T-helper 22 cell (primary cell): Measurements from ENCODE around the gene APOE.

Experiments used
- DNase-seq: peaks from one replicate; pipeline ENCODE4 v3.0.0-alpha.2; 2020; ENCODE audit warnings: low read depth

The APOE gene

DNA sequence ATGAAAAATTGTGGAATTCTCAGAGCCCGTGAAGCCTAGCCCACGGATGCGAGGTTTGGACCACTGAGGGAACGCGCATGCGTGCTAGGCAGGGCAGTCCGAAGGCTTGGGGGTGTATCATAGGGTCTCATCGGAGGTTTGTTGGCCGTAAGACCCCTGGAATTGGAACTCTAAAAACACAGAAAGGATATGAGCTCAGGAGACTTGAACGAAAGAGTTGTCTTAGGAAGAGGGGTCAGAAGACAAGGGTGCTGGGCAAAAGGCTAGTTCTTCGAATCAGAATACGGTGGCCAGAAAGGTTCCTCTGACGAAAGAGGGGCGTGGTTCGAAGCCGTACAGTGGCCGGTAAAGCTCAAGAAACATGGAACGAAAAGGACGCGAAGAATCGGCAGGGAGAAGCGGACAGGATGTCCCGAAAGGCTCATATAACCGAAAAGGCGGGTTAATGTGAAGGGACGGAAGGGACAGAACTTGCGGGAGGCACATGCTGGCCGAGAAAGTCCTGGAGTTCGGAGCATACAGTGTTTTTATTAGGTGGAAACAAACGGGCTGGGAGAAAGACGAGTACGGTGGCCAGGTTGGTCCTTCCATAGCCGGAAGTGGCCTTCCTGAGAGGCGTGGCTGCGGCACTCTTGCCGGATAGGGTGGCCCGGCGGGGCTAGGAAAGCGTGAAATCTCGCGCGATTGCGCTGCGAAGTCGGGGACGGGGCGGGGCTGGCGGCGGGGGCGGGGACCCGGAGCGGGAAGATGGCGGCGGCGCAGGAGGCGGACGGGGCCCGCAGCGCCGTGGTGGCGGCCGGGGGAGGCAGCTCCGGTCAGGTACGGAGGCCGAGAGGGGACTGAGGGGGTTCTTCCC, 49.3 kb downstream of the APOE start, which contains the start of gene CLPTM1:
Gene CLPTM1 (plus strand): TSS at position 732 of the 856 bp plus-strand sequence. CDS start 16 bp downstream, at position 748.
- DNase-seq: peak; percentile 95

DNA sequence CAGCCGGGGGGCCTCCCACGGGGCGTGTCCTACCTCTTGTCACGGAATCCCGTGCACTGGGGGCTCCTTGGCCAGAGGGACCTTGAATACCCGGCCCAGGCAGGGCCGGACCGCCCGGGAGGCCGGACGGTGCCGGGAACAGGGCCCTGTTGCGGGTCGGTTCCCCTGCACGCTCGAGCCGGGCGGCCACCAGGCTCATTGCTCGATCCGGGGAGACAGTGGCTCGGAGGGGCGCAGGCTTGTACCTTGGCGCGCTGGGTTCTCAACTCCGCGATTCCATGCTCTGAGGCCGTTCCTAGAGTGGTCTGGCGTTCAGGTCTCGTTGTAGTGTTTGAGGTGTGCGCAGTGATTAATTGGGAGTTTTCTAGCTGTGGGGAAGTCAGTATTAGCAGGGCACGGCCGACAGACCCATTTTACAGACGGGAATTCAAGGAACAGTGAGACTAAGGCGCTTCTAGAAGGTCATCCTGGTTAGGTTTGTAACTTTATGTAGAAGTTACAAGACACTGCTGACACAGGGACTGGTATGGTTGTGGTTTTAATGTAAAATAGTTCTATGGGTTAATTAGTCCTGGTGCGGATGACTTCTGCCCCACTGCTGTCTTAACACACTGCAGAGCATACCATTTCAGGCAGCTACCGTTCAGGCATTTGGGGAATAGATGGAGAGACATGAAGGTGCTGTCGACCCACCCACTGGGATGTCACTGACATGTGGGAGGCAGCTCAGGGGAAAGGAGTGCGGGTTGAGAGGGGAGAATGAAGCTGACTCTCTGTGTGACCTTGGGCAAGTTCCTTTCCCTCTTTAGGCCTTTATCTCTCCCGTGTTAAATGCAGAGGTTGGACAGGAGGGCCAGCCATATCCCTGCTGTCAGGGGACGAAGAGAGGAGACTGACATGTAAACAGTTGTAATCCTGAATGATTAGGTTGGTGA, 50.2 kb downstream of the APOE start:
- no peak for DNase-seq

DNA sequence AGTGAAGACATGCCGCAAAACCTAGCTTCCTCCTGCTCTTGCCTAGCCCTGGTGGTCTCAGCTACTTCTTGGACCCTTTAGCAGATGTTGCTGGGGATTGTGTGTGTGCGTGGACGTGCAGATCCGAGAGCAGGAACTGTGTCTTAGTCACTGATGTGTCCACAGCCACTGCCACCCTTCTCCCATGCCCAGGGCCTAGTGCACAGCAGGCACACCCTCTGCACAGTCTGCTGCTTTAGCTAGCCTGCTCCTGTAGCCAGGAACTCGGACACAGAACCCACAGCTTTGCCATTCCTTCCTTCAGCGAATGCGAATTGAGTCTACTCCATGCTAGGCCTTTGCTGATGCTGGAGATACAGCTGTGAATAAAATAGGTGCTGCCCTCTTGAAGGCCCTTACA, 51.9 kb downstream of the APOE start:
- no peak for DNase-seq

DNA sequence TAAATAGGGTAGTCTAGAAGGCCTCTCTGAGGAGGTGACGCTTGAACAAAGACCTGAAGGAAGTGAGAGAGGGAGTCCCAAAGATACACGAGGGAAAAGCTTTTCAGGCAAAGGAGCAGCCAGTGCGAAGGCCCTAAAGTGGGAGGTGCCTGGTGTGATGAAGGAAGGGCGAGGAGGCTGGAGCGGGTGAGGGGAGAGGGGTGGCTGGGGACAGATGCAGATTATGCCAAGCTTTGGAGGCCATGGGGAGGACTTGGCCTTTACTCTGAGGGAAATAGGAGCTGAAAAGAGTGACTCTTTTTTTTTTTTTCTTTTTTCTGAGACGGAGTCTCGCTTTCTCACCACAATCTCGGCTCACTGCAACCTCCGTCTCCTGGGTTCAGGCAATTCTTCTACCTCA, 52.5 kb downstream of the APOE start:
- DNase-seq: no peak
